ENCODE data around the gene PRKCE. TPM values are rescaled to one million over a fixed set of nuclear protein-coding genes. Genes with fewer than 3 reads are reported as not detected.

Gene PRKCE
- total and polyA plus RNA-seq, 2 of the 8 experiments (the other 6 are each of a cell fraction or from before 2014, with no cell fraction given): 0.54 to 2.1 TPM

DNA sequence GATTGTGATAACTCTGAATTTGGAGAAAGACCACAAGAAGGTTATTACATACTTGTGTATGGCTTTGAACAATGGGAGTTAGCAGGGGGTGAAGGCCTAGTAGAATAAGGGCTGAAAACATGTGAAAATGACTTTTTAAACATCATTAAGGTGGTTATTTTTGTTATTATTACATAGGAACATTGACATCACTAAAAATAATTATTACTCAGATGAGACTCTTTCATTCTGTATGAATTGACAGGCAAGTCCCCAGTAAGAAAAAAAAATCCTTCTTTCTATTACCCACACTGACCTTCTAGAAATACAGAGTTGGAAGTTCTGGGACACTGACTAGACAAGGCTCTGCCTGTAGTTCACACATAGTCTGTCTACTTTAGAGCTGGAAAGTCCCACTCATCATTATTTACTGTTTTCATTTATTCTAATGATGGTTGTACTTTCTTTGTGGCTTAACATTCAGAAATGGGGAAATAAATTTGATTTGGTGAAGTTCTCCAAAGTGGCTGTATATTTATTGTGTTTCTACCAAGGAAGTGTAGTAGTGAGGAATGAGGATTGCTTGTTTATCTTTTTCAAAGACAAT, 426.1 kb downstream of the PRKCE start (continued):
- TF ChIP-seq, protein P1, sequence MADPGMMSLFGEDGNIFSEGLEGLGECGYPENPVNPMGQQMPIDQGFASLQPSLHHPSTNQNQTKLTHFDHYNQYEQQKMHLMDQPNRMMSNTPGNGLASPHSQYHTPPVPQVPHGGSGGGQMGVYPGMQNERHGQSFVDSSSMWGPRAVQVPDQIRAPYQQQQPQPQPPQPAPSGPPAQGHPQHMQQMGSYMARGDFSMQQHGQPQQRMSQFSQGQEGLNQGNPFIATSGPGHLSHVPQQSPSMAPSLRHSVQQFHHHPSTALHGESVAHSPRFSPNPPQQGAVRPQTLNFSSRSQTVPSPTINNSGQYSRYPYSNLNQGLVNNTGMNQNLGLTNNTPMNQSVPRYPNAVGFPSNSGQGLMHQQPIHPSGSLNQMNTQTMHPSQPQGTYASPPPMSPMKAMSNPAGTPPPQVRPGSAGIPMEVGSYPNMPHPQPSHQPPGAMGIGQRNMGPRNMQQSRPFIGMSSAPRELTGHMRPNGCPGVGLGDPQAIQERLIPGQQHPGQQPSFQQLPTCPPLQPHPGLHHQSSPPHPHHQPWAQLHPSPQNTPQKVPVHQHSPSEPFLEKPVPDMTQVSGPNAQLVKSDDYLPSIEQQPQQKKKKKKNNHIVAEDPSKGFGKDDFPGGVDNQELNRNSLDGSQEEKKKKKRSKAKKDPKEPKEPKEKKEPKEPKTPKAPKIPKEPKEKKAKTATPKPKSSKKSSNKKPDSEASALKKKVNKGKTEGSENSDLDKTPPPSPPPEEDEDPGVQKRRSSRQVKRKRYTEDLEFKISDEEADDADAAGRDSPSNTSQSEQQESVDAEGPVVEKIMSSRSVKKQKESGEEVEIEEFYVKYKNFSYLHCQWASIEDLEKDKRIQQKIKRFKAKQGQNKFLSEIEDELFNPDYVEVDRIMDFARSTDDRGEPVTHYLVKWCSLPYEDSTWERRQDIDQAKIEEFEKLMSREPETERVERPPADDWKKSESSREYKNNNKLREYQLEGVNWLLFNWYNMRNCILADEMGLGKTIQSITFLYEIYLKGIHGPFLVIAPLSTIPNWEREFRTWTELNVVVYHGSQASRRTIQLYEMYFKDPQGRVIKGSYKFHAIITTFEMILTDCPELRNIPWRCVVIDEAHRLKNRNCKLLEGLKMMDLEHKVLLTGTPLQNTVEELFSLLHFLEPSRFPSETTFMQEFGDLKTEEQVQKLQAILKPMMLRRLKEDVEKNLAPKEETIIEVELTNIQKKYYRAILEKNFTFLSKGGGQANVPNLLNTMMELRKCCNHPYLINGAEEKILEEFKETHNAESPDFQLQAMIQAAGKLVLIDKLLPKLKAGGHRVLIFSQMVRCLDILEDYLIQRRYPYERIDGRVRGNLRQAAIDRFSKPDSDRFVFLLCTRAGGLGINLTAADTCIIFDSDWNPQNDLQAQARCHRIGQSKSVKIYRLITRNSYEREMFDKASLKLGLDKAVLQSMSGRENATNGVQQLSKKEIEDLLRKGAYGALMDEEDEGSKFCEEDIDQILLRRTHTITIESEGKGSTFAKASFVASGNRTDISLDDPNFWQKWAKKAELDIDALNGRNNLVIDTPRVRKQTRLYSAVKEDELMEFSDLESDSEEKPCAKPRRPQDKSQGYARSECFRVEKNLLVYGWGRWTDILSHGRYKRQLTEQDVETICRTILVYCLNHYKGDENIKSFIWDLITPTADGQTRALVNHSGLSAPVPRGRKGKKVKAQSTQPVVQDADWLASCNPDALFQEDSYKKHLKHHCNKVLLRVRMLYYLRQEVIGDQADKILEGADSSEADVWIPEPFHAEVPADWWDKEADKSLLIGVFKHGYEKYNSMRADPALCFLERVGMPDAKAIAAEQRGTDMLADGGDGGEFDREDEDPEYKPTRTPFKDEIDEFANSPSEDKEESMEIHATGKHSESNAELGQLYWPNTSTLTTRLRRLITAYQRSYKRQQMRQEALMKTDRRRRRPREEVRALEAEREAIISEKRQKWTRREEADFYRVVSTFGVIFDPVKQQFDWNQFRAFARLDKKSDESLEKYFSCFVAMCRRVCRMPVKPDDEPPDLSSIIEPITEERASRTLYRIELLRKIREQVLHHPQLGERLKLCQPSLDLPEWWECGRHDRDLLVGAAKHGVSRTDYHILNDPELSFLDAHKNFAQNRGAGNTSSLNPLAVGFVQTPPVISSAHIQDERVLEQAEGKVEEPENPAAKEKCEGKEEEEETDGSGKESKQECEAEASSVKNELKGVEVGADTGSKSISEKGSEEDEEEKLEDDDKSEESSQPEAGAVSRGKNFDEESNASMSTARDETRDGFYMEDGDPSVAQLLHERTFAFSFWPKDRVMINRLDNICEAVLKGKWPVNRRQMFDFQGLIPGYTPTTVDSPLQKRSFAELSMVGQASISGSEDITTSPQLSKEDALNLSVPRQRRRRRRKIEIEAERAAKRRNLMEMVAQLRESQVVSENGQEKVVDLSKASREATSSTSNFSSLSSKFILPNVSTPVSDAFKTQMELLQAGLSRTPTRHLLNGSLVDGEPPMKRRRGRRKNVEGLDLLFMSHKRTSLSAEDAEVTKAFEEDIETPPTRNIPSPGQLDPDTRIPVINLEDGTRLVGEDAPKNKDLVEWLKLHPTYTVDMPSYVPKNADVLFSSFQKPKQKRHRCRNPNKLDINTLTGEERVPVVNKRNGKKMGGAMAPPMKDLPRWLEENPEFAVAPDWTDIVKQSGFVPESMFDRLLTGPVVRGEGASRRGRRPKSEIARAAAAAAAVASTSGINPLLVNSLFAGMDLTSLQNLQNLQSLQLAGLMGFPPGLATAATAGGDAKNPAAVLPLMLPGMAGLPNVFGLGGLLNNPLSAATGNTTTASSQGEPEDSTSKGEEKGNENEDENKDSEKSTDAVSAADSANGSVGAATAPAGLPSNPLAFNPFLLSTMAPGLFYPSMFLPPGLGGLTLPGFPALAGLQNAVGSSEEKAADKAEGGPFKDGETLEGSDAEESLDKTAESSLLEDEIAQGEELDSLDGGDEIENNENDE (IDR thresholded peaks at IDR 0.05; ENCODE audit: insufficient replicate concordance, low read length): no peak
- TF ChIP-seq NRF1 (IDR thresholded peaks at IDR 0.05; ENCODE audit: low read depth, low read length) (no peak), RFX5 (IDR thresholded peaks at IDR 0.05; ENCODE audit: borderline replicate concordance, low read depth, low read length) (no peak), JUN (IDR thresholded peaks at IDR 0.05; ENCODE audit: low read depth, low read length) (no peak), CHD2 (IDR thresholded peaks at IDR 0.05; ENCODE audit: low read length) (no peak), SAP30 (IDR thresholded peaks at IDR 0.05; ENCODE audit: insufficient read depth, insufficient replicate concordance, low read length) (no peak), ZNF274 (IDR thresholded peaks at IDR 0.05; ENCODE audit: borderline replicate concordance, extremely low read depth, low read length) (no peak), HDAC2 (IDR thresholded peaks at IDR 0.05; ENCODE audit: borderline replicate concordance in 1 of 2, low read depth in 2 of 2, low read length in 2 of 2) (no peak)
- TF ChIP-seq, protein P2, sequence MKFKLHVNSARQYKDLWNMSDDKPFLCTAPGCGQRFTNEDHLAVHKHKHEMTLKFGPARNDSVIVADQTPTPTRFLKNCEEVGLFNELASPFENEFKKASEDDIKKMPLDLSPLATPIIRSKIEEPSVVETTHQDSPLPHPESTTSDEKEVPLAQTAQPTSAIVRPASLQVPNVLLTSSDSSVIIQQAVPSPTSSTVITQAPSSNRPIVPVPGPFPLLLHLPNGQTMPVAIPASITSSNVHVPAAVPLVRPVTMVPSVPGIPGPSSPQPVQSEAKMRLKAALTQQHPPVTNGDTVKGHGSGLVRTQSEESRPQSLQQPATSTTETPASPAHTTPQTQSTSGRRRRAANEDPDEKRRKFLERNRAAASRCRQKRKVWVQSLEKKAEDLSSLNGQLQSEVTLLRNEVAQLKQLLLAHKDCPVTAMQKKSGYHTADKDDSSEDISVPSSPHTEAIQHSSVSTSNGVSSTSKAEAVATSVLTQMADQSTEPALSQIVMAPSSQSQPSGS (IDR thresholded peaks at IDR 0.05; ENCODE audit: low read length): no peak
